Osteocyte (in vitro differentiated cells): ENCODE measurements around the gene HDAC10. TPM values are rescaled to one million over a fixed set of nuclear protein-coding genes. Genes with fewer than 3 reads are reported as not detected.
A peak's percentile ranks its signal among the peaks of the same experiment; 100 is the strongest.

ENCODE experiments used
- DNase-seq: peaks from one replicate; pipeline ENCODE4 v3.0.0; 2021; ENCODE audit warnings: mixed read lengths; ENCODE audit not compliant: unreplicated experiment; ENCODE audit errors: extremely low spot score
- H3K27ac Mint-ChIP-seq: one replicate; pipeline ENCODE4 v1.8.0; 2021; ENCODE audit warnings: mild to moderate bottlenecking, mixed read lengths; ENCODE audit not compliant: unreplicated experiment
- H3K27me3 Mint-ChIP-seq: one replicate; pipeline ENCODE4 v1.8.0; 2021; ENCODE audit warnings: mixed read lengths; ENCODE audit not compliant: unreplicated experiment
- H3K36me3 Mint-ChIP-seq: one replicate; pipeline ENCODE4 v1.8.0; 2021; ENCODE audit warnings: mixed read lengths; ENCODE audit not compliant: unreplicated experiment
- H3K4me1 Mint-ChIP-seq: one replicate; pipeline ENCODE4 v1.8.0; 2021; ENCODE audit warnings: mixed read lengths; ENCODE audit not compliant: unreplicated experiment
- H3K4me3 Mint-ChIP-seq: one replicate; pipeline ENCODE4 v1.8.0; 2021; ENCODE audit warnings: mild to moderate bottlenecking, moderate library complexity, mixed read lengths; ENCODE audit not compliant: unreplicated experiment
- H3K9me3 Mint-ChIP-seq: one replicate; pipeline ENCODE4 v1.8.0; 2021; ENCODE audit warnings: mixed read lengths; ENCODE audit not compliant: unreplicated experiment
- CTCF ChIP-seq: fragments of 200-600 bp; sonication (generic); IDR thresholded peaks from 2 replicates; pipeline ENCODE4 v1.5.0; 2021; ENCODE audit warnings: antibody characterized with exemption, mild to moderate bottlenecking, moderate library complexity
- total RNA-seq: library from RNA; stranded (reverse); gene quantifications from 2 replicates; pipeline ENCODE4 v1.2.1, GENCODE V29; 2021

HDAC10 gene
- total RNA-seq, 1 donor from 2014 or later: 38.3 TPM

- DNase-seq: no peak
- H3K4me3 Mint-ChIP-seq: no peak overlapping the region
- TF ChIP-seq CTCF: no peak
- no peak overlapping the region for H3K27ac Mint-ChIP-seq
- no peaks in the 10 kb centered on the region for H3K27me3 Mint-ChIP-seq
- H3K4me1 Mint-ChIP-seq: peaks cover 79% of the 10 kb centered on the region
- peaks cover 4% of the 10 kb centered on the region for H3K36me3 Mint-ChIP-seq
- H3K9me3 Mint-ChIP-seq: no peaks in the 10 kb centered on the region
Observed at GRCh38 chr22:50298937-50299784, 48.1 kb upstream of the HDAC10 start.

DNA sequence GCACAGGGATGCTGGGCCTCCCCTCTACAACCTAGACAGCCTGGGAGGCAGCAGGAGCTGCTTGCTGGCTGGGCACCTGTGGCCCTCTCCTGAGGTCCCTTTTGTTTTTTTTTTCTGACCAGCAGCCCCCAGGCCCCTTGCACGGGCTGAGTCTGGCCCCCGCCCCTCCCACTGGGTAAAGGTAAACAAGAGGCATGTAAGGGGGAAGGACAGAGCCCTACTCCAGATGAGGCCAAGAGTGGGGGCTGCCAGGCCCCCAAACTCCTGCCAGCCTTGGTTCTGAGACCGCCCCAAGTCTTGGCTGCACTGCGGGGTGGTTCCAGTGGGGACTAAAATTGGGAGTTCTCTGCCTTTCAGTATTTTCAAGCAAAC is 47.2 kb upstream of the HDAC10 start:
- no peak for DNase-seq
- H3K27ac Mint-ChIP-seq: peak overlapping the region; percentile 70
- H3K36me3 Mint-ChIP-seq: peaks cover 4% of the 10 kb centered on the region
- no peak overlapping the region for H3K4me3 Mint-ChIP-seq
- peaks cover 76% of the 10 kb centered on the region for H3K4me1 Mint-ChIP-seq
- no peak for TF ChIP-seq CTCF
- no peaks in the 10 kb centered on the region for H3K27me3 Mint-ChIP-seq
- H3K9me3 Mint-ChIP-seq: no peaks in the 10 kb centered on the region

DNA sequence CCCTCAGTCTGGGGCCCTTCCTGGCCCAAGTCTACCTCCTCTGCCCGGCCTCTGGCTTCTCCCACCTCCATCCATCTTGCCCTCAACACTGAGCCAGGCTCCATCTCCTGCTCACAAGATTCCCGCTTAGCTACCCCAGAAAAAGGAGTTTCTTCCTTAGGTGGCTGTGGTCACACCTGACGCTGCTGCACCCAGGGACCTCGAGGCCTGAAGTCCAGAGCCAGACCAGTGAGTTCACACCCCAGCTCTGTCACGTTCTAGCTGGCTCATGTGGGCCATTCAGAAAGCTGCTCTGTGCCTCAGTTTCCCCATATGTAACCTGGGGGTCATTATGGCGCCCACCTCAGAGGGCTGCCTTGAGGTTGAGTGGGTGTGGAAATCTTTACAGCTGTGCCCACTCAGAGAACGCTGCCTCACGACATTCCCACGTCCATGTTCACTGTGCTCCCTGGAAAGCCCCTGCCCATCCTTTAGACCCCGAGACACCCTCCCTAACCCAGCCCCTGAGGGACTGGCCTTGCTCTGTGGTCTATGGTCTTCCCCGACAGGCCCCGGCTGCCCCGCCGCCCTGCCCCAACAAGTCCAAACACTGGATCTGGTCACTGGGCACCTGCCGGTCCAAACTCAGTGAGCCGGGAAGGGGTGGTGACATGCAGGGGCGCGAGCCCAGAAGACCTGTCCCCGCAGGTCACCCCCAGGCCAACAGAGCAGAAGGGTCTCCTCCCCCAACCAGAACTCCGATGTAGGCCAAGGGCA is 46.6 kb upstream of the HDAC10 start:
- TF ChIP-seq CTCF: no peak
- H3K27me3 Mint-ChIP-seq: no peaks in the 10 kb centered on the region
- peaks cover 4% of the 10 kb centered on the region for H3K36me3 Mint-ChIP-seq
- H3K27ac Mint-ChIP-seq: peak overlapping the region; percentile 70
- no peak overlapping the region for H3K4me3 Mint-ChIP-seq
- DNase-seq: no peak
- H3K4me1 Mint-ChIP-seq: peaks cover 74% of the 10 kb centered on the region
- no peaks in the 10 kb centered on the region for H3K9me3 Mint-ChIP-seq

DNA sequence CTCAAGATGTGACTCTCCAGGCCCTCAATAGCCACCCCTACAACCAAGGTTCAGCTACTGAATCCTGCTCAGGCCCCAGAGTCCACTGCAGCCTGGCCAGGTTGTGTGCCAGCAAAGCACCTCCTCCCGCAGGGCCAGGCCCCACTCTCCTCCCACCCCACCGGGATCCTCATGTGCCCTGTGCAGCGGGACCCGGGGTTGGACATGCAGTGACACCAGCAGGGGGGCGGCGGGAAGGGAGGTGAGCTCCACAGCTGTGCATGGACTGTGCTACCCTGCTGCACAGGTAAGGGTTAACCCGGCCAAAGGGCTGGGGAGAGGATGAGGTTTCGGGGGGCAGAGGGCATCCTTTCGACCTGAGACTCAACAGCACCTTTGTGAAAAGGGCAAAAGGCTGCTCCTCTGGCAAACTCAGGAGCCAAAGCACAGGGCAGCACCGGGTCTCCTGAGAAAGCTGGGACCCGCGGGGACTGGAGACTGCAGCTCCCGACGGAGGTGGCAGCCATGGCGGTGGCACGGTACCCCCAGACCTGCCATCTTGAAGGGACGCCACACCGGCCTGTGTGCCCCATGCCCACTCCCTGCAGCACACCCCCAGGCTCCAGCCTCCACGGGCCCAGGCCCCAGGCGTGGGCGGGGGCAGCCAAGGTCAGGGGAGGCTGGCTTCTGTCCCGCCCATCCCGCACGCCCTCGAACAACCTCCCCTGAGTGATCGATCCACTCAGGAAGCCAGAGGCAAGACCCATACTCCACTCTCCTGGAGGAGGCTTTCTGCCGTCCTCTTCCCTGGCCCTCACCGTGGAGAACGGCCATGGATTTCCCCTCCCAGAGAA is 45.8 kb upstream of the HDAC10 start:
- Mint-ChIP-seq H3K27ac (peak overlapping the region; percentile 70), H3K4me1 (peaks cover 73% of the 10 kb centered on the region), H3K4me3 (no peak overlapping the region), H3K9me3 (no peaks in the 10 kb centered on the region), H3K27me3 (no peaks in the 10 kb centered on the region), H3K36me3 (peaks cover 7% of the 10 kb centered on the region)
- TF ChIP-seq CTCF: no peak
- DNase-seq: no peak
